Testis (tissue), 3 donors: ENCODE measurements around the gene KIAA0232. TPM values are rescaled to one million over a fixed set of nuclear protein-coding genes. Genes with fewer than 3 reads are reported as not detected.

Experiments used
- DNase-seq: peaks from one replicate; pipeline ENCODE4 v3.0.0-alpha.2; 2019
- H3K27ac ChIP-seq, 2 donors: fragments of 200-600 bp; sonication (generic); one replicate each; pipeline ENCODE4 v1.5.1; 2019
- H3K27me3 ChIP-seq: fragments of 200-600 bp; sonication (generic); one replicate; pipeline ENCODE4 v1.5.1; 2019
- H3K36me3 ChIP-seq: fragments of 200-600 bp; sonication (generic); one replicate; pipeline ENCODE4 v1.5.1; 2017; ENCODE audit warnings: low read depth; ENCODE audit errors: missing control alignments
- H3K4me1 ChIP-seq: fragments of 200-600 bp; sonication (generic); one replicate; pipeline ENCODE4 v1.5.1; 2019
- H3K4me3 ChIP-seq, 2 donors: fragments of 200-600 bp; sonication (generic); one replicate each; pipeline ENCODE4 v1.5.1; 2017 to 2019
- H3K9me3 ChIP-seq: fragments of 200-600 bp; sonication (generic); one replicate; pipeline ENCODE4 v1.5.1; 2017
- POLR2A ChIP-seq: fragments of 450-650 bp; IDR thresholded peaks from one replicate; pipeline ENCODE4 v1.6.1; 2017; ENCODE audit warnings: antibody characterized with exemption, mild to moderate bottlenecking, moderate library complexity
- WGBS, 2 donors: methylation state at CpG; one replicate each; pipeline ENCODE4 v1.1.5; 2018; 5-methylcytosine and 5-hydroxymethylcytosine counted together
- intact Hi-C: fragments of 100-400 bp; cut with DNase I; formaldehyde crosslinking; loops from one replicate; pipeline ENCODE4 v1.15.1; 2023; ENCODE audit warnings: low total_unique reads
- polyA plus RNA-seq: library from polyadenylated mRNA; stranded (reverse); fragments of 350-450 nt; fragmentation: Illumina TruSeq; extraction: RNeasy Lipid Tissue Mini Kit (QIAGEN cat#74804); gene quantifications from one replicate; pipeline ENCODE4 v1.2.3, GENCODE V29; 2014; ENCODE audit warnings: low read depth, low replicate concordance; ENCODE audit not compliant: insufficient read depth
- total RNA-seq, 2 donors: library from RNA; depleted of rRNA; stranded (reverse); fragments of >200 nt; gene quantifications; one replicate each; pipeline ENCODE4 v1.2.3, GENCODE V29; 2016
- TF ChIP-seq, protein P1 (sequence below), 3 experiments: fragments of 450-650 bp in 2 of 3; fragments of 200-600 bp in 1 of 3; sonication (generic) in 1 of 3; IDR thresholded peaks; one replicate each; pipeline ENCODE4 v1.5.1; 2016 to 2019; ENCODE audit warnings: antibody characterized with exemption in 3 of 3, mild to moderate bottlenecking in 2 of 3, moderate library complexity in 1 of 3

KIAA0232 gene
- total and polyA plus RNA-seq, 3 donors from 2014 or later: 22.7 to 48.0 (median 47.9) TPM

DNA sequence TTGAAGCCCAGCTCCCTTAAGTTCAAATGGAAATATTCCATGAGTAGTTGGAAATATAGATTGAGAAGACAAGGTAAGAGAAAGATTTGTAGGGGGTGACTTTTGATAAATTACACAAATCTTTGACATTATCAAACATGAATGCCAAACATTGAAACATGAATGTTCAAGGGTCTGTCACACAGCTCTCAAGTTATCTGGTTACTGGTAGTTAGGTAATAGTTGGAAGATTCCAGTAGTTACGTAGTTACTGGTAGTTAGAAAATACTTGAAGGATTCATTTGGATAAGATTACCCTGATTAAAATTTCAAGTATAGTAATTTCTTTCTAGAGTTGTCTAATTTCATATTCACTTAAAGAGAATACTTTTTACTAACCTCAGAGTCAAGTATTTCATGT is 20.7 kb downstream of the KIAA0232 start:
- no peaks in the 10 kb centered on the region for H3K27me3 ChIP-seq
- no peak for DNase-seq
- H3K36me3 ChIP-seq: no peaks in the 10 kb centered on the region
- H3K4me3 ChIP-seq: no peak overlapping the region
- 84 to 95% methylated on average over 1 of the region's 1 CpG for WGBS, 2 donors
- no peaks in the 10 kb centered on the region for H3K9me3 ChIP-seq
- intact Hi-C loops: no loop called here
- no peak overlapping the region for H3K27ac ChIP-seq
- TF ChIP-seq POLR2A: no peak
- TF ChIP-seq, protein P1, sequence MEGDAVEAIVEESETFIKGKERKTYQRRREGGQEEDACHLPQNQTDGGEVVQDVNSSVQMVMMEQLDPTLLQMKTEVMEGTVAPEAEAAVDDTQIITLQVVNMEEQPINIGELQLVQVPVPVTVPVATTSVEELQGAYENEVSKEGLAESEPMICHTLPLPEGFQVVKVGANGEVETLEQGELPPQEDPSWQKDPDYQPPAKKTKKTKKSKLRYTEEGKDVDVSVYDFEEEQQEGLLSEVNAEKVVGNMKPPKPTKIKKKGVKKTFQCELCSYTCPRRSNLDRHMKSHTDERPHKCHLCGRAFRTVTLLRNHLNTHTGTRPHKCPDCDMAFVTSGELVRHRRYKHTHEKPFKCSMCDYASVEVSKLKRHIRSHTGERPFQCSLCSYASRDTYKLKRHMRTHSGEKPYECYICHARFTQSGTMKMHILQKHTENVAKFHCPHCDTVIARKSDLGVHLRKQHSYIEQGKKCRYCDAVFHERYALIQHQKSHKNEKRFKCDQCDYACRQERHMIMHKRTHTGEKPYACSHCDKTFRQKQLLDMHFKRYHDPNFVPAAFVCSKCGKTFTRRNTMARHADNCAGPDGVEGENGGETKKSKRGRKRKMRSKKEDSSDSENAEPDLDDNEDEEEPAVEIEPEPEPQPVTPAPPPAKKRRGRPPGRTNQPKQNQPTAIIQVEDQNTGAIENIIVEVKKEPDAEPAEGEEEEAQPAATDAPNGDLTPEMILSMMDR (IDR thresholded peaks at IDR 0.05): no peak
- peaks cover 4% of the 10 kb centered on the region for H3K4me1 ChIP-seq

DNA sequence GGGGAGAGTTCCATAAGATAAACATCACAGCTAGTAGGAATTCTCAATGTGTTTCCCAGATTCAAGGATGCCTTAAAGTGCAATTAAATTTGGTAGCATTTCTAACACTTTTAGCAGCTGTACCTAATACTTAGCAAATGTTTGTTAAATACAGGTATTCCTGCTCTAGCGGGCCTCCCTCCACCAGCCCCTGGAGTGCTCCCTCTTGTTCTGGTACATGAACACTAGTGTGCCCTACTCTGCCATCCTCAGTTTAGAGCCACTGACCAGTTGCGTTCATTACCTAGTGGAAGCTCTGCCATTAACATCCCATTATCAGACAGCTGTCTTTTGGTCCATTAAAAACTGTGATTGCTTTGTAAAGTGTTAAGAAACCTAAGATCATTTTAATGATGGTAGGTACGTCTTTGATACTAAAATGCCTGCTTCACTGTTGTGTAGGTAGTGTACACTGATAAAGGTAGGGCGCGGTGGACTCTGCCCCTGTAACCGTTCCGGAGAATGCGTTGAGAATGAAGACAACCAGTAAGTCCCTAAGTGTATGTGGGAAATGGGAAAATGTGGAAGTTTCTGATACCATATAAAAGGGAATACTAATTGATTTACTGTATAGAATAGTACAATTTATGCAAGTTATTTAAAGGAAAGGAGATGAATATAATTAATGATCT is 21.7 kb downstream of the KIAA0232 start:
- TF ChIP-seq, protein P1 (IDR thresholded peaks at IDR 0.05): no peak
- no peak for TF ChIP-seq POLR2A
- WGBS, 2 donors: 92 to 96% methylated on average over 8 of the region's 8 CpGs

DNA sequence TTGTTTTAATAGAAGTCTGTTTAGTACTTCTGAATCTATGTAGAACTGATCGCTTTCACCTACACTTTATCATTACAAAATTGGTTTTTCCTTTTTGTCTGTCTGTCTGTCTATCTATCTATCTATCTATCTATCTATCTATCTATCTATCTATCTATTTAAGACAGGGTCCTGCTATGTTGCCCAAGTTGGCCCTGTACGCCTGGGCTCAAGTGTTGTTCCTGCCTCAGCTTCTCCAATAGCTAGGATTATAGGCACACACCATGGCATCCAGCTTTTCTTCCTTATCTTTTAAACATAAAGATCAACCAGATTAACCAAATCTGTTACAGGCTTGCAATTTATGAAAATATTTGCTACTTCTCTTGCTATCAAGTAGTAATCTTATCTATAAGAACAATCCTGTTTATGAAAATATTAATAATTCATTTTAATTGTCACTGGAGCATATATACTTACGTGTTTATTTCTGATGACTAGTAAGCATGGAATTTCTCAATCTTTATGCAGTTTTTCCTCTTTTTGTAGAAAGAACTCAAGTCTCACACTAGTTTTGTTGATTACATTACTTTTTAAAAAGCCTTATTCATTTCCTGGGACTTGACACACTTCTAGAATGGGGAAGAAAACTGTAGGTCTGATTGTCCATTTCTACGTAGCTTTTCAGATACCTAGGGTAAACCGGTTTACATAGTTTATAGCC is 24.5 kb downstream of the KIAA0232 start:
- DNase-seq: no peak
- peaks cover 4% of the 10 kb centered on the region for H3K4me1 ChIP-seq
- WGBS, 2 donors: 86 to 94% methylated on average over 5 of the region's 5 CpGs
- TF ChIP-seq, protein P1 (IDR thresholded peaks at IDR 0.05): no peak
- no peak for TF ChIP-seq POLR2A
- no peaks in the 10 kb centered on the region for H3K27me3 ChIP-seq
- no peaks in the 10 kb centered on the region for H3K9me3 ChIP-seq
- no peak overlapping the region for H3K27ac ChIP-seq
- intact Hi-C loops: no loop called here
- no peak overlapping the region for H3K4me3 ChIP-seq
- no peaks in the 10 kb centered on the region for H3K36me3 ChIP-seq

More for the DNA sequence above, 21.7 kb downstream of the KIAA0232 start:
- Histone ChIP-seq H3K4me1 (peaks cover 4% of the 10 kb centered on the region), H3K27me3 (no peaks in the 10 kb centered on the region), H3K9me3 (no peaks in the 10 kb centered on the region), H3K27ac (no peak overlapping the region), H3K36me3 (no peaks in the 10 kb centered on the region), H3K4me3 (no peak overlapping the region)
- intact Hi-C loops: no loop called here
- no peak for DNase-seq

- WGBS, 2 donors: 83 to 98% methylated on average over 2 of the region's 2 CpGs
- TF ChIP-seq POLR2A: no peak
- TF ChIP-seq, protein P1 (IDR thresholded peaks at IDR 0.05): no peak
- Histone ChIP-seq H3K4me3 (no peak overlapping the region), H3K27me3 (no peaks in the 10 kb centered on the region), H3K36me3 (no peaks in the 10 kb centered on the region), H3K4me1 (peaks cover 4% of the 10 kb centered on the region), H3K9me3 (no peaks in the 10 kb centered on the region), H3K27ac (no peak overlapping the region)
- intact Hi-C loops: no loop called here
- DNase-seq: no peak
Measured at GRCh38 chr4:6808259-6808658, 25.7 kb downstream of the KIAA0232 start.
